Tibial nerve (tissue), 4 donors: Measurements from ENCODE around the gene SLX9. TPM values are rescaled to one million over a fixed set of nuclear protein-coding genes. Genes with fewer than 3 reads are reported as not detected.

Experiments
- DNase-seq, 2 donors: peaks; one replicate each; pipeline ENCODE4 v3.0.0-alpha.2; 2019; ENCODE audit warnings: low spot score in 2 of 2
- H3K27ac ChIP-seq, 4 donors: fragments of 200-600 bp; sonication (generic) in 3 of 4; one replicate each; pipeline ENCODE4 v1.5.1; 2017 to 2019; ENCODE audit warnings: mild to moderate bottlenecking in 1 of 4
- H3K27me3 ChIP-seq, 2 donors: fragments of 200-600 bp; sonication (generic) in 1 of 2; one replicate each; pipeline versions ENCODE4 v1.5.1 to v1.6.0; 2017 to 2019
- H3K36me3 ChIP-seq, 3 donors: fragments of 200-600 bp; sonication (generic); one replicate each; pipeline ENCODE4 v1.5.1; 2018 to 2019
- H3K4me1 ChIP-seq, 4 donors: fragments of 200-600 bp; sonication (generic) in 3 of 4; one replicate each; pipeline ENCODE4 v1.5.1; 2017 to 2019
- H3K4me3 ChIP-seq, 4 donors: fragments of 200-600 bp; sonication (generic) in 3 of 4; one replicate each; pipeline ENCODE4 v1.5.1; 2017 to 2019; ENCODE audit warnings: mild to moderate bottlenecking in 1 of 4, moderate library complexity in 1 of 4
- H3K9me3 ChIP-seq, 4 donors: fragments of 200-600 bp; sonication (generic) in 3 of 4; one replicate each; pipeline ENCODE4 v1.5.1; 2017 to 2019
- CTCF ChIP-seq, 5 experiments: fragments of 200-600 bp in 3 of 5; fragments of 450-650 bp in 2 of 5; sonication (generic) in 3 of 5; IDR thresholded peaks; one replicate each; pipeline ENCODE4 v1.5.1; 2016 to 2019; ENCODE audit warnings: antibody characterized with exemption in 5 of 5, mild to moderate bottlenecking in 3 of 5, moderate library complexity in 2 of 5
- EP300 ChIP-seq, 2 donors: sonication (generic); formaldehyde crosslinking; IDR thresholded peaks; one replicate each; pipeline ENCODE4 v1.6.1; 2017; ENCODE audit warnings: antibody characterized with exemption in 2 of 2, mild to moderate bottlenecking in 1 of 2
- POLR2A ChIP-seq, 2 donors: fragments of 450-650 bp; IDR thresholded peaks; one replicate each; pipeline ENCODE4 v1.6.1; 2017; ENCODE audit warnings: antibody characterized with exemption in 2 of 2, mild to moderate bottlenecking in 2 of 2, moderate library complexity in 2 of 2
- WGBS, 2 donors: methylation state at CpG; one replicate each; pipeline ENCODE4 v1.1.5; 2018; 5-methylcytosine and 5-hydroxymethylcytosine counted together
- total RNA-seq, 4 donors: library from RNA; depleted of rRNA; stranded (reverse); fragments of >200 nt; gene quantifications; one replicate each; pipeline ENCODE4 v1.1.0, GENCODE V29; 2016

The SLX9 gene
- total RNA-seq, 4 donors from 2014 or later: 3.7 to 19.8 (median 13.3) TPM

- Histone ChIP-seq H3K4me3 (no peak overlapping the region), H3K27me3 (peaks cover 0 to 6% of the 10 kb centered on the region in 2 donors), H3K27ac (no peak overlapping the region), H3K9me3 (no peaks in the 10 kb centered on the region), H3K36me3 (no peaks in the 10 kb centered on the region), H3K4me1 (peaks cover 0 to 18% (median 2%) of the 10 kb centered on the region in 4 donors)
- no peak for TF ChIP-seq CTCF (IDR thresholded peaks at IDR 0.05)
- DNase-seq: no peak
- WGBS, 2 donors: 67 to 70% methylated on average over 7 of the region's 7 CpGs
Measured at GRCh38 chr21:44905728-44906090, 34.1 kb upstream of the SLX9 start.

GRCh38 chr21:44907225-44907965, 32.4 kb upstream of the SLX9 start:
- Histone ChIP-seq H3K27ac (no peak overlapping the region), H3K36me3 (no peaks in the 10 kb centered on the region), H3K9me3 (no peaks in the 10 kb centered on the region), H3K4me1 (peaks cover 0 to 33% (median 11%) of the 10 kb centered on the region in 4 donors), H3K4me3 (no peak overlapping the region), H3K27me3 (peaks cover 0 to 6% of the 10 kb centered on the region in 2 donors)
- TF ChIP-seq POLR2A (IDR thresholded peaks at IDR 0.05) (no peak), EP300 (IDR thresholded peaks at IDR 0.05) (no peak), CTCF (IDR thresholded peaks at IDR 0.05) (no peak)
- no peak for DNase-seq
- WGBS, 2 donors: 55 to 58% methylated on average over 14 of the region's 16 CpGs

- H3K27me3 ChIP-seq: peaks cover 0 to 6% of the 10 kb centered on the region in 2 donors
- no peaks in the 10 kb centered on the region for H3K9me3 ChIP-seq
- H3K4me3 ChIP-seq: no peak overlapping the region
- H3K4me1 ChIP-seq: peaks cover 0 to 34% (median 12%) of the 10 kb centered on the region in 4 donors
- TF ChIP-seq CTCF (IDR thresholded peaks at IDR 0.05): no peak
- peak in 1 of 2 donors; percentile 28 for TF ChIP-seq EP300 (IDR thresholded peaks at IDR 0.05)
- no peak for TF ChIP-seq POLR2A (IDR thresholded peaks at IDR 0.05)
- DNase-seq: peak in 1 of 2 donors; percentile 36
- no peak overlapping the region for H3K27ac ChIP-seq
- no peaks in the 10 kb centered on the region for H3K36me3 ChIP-seq
- 34 to 44% methylated on average over 25 of the region's 25 CpGs for WGBS, 2 donors
Measured at GRCh38 chr21:44907966-44908895, 31.6 kb upstream of the SLX9 start.

- 89 to 91% methylated on average over 18 to 21 of the region's 21 CpGs for WGBS, 2 donors
- Histone ChIP-seq H3K4me1 (peaks cover 0 to 41% (median 16%) of the 10 kb centered on the region in 4 donors), H3K27ac (no peak overlapping the region), H3K27me3 (peaks cover 0 to 6% of the 10 kb centered on the region in 2 donors), H3K4me3 (no peak overlapping the region), H3K9me3 (no peaks in the 10 kb centered on the region), H3K36me3 (no peaks in the 10 kb centered on the region)
- no peak for DNase-seq
- TF ChIP-seq POLR2A (IDR thresholded peaks at IDR 0.05) (no peak), CTCF (IDR thresholded peaks at IDR 0.05) (no peak), EP300 (IDR thresholded peaks at IDR 0.05) (no peak)
Measured at GRCh38 chr21:44908908-44909307, 30.9 kb upstream of the SLX9 start.

GRCh38 chr21:44909719-44910118, 30.1 kb upstream of the SLX9 start:
- H3K36me3 ChIP-seq: no peaks in the 10 kb centered on the region
- no peak overlapping the region for H3K4me3 ChIP-seq
- H3K4me1 ChIP-seq: peaks cover 0 to 41% (median 19%) of the 10 kb centered on the region in 4 donors
- WGBS, 2 donors: 75 to 81% methylated on average over 9 of the region's 9 CpGs
- H3K27ac ChIP-seq: no peak overlapping the region
- H3K27me3 ChIP-seq: peaks cover 0 to 6% of the 10 kb centered on the region in 2 donors
- TF ChIP-seq CTCF (IDR thresholded peaks at IDR 0.05) (no peak), POLR2A (IDR thresholded peaks at IDR 0.05) (no peak), EP300 (IDR thresholded peaks at IDR 0.05) (no peak)
- no peak for DNase-seq
- H3K9me3 ChIP-seq: no peaks in the 10 kb centered on the region
